HS-27A (cell line): Measurements from ENCODE around the gene LAMA4.

Experiments used
- DNase-seq: peaks from one replicate; pipeline ENCODE4 v3.0.0-alpha.2; 2012; ENCODE audit warnings: low read depth, missing footprints

Gene LAMA4

GRCh38 chr6:112243861-112244827 lies 10.2 kb downstream of the LAMA4 start:
- no peak for DNase-seq

- no peak for DNase-seq
Measured at GRCh38 chr6:112241820-112242429, 12.4 kb downstream of the LAMA4 start.

DNA sequence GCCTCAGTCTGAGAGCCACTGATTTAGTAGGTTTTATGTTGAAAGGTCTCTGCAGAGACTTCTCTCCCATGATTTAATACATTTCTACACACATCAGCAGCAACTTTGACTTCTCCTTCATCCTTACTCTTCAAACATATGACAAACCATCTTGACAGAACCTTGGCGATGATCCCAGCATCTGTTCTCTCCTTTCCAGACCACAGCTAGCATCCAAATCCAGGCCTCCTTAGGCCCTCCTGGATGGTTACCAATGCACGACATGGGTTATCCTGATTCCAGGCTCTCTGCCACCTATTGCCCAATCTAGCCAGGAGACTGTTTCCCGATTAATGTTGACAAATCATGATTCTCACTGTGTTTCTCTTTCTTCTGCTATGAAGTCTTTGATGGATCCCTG lies 16.8 kb downstream of the LAMA4 start:
- no peak for DNase-seq

DNA sequence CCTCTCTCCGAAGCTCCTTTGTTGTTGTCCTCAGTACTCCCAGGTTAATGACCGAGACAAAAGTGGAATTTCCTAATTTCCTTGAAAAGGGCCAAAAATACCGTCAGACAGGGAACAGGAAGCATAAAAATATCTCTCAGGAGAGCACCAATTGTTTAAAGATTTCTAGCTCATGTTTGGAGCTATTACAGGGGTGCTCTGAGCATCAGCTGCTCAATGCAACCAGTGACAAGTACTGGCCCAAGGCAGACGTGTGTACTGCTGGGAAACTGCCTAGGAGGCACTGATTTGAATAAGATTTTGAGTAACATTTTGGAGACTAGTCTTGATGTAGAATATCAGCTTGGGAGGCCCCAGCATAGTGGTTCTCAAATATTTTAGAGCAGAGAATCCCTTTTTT lies 17.3 kb downstream of the LAMA4 start:
- no peak for DNase-seq

GRCh38 chr6:112235956-112236355 lies 18.4 kb downstream of the LAMA4 start:
- no peak for DNase-seq

GRCh38 chr6:112234601-112235000 lies 19.8 kb downstream of the LAMA4 start:
- DNase-seq, result no peak

- DNase-seq, result no peak
Measured at GRCh38 chr6:112233847-112234246, 20.5 kb downstream of the LAMA4 start.

DNA sequence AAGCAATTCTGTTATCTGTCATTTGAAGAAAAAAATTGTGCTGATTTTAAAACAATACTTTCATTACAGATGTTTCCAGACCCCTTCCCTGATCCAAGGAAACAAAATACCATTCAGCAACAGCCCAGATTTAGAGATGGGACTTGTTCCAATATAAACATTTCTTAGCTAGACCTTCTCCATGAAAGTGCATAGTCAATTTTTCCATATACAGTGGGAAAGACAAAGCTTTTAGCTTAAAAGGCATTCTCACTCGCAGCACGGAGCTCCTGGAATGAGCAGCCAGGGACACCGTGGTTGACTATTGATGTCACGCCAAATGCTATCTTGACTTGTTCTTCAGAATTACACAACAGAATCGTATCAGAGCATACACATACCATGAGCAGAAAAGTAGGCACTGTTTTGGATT lies 21.5 kb downstream of the LAMA4 start:
- no peak for DNase-seq

DNA sequence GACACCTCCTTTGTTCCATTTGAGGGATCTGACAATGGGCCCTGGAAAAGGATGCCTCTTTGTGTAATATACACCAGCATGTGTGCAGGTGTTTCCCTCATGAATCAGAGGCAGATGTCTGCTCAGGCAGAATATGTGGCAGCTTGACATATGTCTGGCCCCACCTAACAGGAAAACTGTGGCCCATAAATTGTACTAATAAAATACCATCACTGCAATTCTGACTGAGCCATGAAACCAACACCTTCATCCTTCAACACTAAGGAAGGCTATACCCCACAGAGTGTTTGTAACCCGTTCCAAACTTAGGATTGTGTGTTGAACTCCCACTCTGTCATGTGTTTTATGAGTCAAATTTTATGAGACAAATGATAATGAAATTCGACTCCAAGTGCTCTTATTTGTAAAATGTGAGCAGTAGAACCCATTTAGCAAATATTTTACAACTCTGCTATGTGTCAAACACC lies 22.7 kb downstream of the LAMA4 start:
- DNase-seq, result no peak

- DNase-seq, result no peak
Measured at GRCh38 chr6:112231164-112231563, 23.2 kb downstream of the LAMA4 start.

- DNase-seq, result no peak
Measured at GRCh38 chr6:112228480-112229332, 25.7 kb downstream of the LAMA4 start.

- DNase-seq, result no peak
Measured at GRCh38 chr6:112227992-112228391, 26.4 kb downstream of the LAMA4 start.

- DNase-seq, result no peak
Measured at GRCh38 chr6:112227411-112227810, 27.0 kb downstream of the LAMA4 start.

- DNase-seq, result no peak
Measured at GRCh38 chr6:112225691-112226090, 28.7 kb downstream of the LAMA4 start.

DNA sequence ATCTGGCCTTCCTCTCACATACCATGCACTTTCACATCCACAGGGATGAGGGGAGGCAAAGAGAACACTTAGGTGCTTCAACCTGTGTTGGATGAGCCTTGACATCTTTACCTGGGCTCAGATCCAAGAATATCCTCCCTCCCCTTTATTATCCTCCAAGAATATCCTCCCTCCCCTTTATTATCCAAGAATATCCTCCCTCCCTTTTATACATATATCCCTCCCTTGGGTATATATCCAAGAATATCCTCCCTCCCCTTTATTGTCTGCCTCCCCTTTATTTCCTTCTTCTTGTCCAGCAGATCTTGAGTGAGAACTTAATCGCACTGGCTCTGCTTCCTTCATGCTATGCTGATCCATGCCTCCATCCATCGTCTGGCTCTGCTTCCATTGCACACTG lies 30.3 kb downstream of the LAMA4 start:
- DNase-seq, result no peak

DNA sequence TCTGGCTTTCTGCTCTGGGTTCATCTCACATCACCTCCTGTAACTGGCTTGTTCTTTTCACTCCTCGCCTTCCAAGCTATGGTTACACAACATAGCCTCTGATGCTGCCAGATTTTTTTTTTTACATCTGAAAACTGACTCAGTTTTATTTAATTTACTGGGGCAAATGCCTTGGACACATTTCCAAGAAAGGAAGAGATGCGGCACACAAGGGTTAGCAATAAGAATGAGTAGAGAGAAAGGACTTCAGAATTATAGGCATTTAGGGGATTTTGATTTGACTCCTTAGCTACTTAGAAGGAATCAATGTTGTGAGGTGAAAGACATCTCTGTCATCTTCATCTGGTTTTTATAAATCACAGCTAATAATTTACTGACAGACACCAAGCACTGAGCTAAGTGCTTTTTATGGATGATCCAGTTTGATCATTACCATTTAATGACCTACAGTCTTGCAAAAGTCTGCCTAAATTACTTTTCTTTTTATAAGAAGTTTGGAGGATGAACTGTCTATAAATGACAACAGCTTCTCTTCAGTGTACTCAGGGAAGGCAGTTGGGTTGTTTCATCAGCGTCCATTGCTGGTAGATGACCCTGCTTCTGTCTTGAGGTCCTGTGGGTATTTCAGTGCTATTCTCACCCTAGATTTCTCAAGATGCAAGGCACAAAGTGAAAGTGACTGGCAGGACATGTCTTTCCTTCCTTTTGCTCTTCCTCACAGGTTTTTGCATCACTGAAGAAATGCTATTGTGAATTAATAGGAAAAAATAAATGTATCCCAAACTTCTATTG lies 31.1 kb downstream of the LAMA4 start:
- no peak for DNase-seq

DNA sequence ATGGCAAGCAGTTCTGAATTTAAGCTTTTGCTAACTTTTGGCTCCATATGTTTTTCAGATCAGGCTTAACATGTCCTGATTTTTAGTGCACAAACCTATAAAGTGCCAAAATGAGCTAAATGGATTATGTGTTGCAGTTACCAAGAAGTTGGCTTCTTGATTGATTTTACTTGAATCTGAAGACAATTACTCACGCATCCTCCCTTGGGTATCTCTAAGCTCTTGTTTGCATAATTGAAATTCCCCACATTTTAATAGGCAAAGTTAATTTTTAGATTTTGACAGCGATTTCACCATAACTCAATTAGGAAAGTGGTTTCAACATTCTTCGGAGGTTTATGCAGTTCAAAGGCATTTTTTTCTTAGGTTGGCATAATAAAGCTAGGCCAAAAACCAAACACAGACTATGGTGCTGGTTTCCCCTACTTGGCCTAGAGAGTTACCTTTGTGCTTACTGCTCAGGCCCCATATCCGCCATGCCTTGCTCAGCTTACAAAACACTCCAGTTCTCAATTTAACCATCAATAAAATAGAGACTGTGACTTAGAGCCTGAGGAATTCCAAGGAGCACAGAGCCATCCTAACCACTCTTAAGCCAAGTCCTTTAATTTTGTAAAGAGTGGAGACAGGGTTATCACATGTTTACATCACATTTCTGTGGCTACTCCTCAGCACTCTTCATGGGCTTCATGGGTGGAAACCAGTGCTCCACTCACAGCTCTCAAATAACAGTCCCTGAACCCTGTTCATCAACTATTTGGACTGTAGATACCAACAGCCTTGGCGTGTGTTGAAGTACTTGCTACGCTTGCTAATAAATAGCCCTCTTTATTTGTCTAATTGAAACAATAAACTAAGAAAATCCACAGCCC lies 32.1 kb downstream of the LAMA4 start:
- no peak for DNase-seq

DNA sequence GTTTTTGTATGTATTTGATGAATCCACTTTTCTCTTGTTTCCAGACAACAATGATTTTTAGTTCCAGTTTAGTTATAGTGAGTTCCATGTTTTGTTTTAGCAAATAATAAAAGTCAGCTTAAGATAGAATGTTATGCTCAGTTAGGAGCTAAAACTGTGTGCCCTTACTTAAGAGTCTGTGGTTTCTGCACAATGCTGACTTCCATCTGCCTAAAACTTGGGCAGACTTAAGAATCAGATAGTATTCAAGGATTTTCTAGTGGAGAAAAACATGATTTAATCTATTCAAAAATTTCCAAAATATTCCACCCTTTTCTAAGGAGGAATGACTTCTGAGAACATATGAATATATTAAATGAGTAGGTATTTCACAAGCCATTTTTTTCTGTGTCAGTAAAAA lies 32.8 kb downstream of the LAMA4 start:
- DNase-seq, result no peak

DNA sequence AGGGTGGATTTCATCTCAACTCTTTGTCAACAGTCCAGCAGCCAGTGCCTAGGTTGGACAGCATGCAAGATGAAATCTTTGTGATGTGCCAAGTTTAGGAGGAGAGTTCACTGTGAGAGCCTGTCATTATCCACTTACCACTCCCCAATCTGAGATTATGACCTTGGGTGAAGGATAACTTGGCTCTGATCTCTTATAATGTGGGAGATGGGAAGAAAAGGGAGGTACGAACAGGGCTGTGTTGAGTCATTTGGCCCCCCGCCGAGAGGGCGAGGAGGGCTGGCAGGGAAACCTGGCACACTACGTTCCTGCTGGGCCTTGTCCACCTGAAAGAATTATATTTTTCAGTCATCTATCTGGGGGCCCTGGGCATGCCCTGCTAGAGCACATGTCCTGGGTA lies 35.8 kb downstream of the LAMA4 start:
- DNase-seq, result no peak
